Stimulated activated CD4-positive, alpha-beta T cell treated with anti-CD3 and anti-CD28 coated beads, TNF-alpha, amount 100 ng/mL, for 24 hours (primary cell): ENCODE data around the gene FBRS.
"Not testable (repeated sequence)": the region's sequence is repeated elsewhere in the genome, so short reads cannot be mapped to it uniquely, and the experiment has no call there.

ENCODE experiments used
- DNase-seq, 3 experiments: peaks; one replicate each; pipeline ENCODE4 v3.0.0-alpha.2; 2020; ENCODE audit warnings: low read depth in 3 of 3

The FBRS gene

DNA sequence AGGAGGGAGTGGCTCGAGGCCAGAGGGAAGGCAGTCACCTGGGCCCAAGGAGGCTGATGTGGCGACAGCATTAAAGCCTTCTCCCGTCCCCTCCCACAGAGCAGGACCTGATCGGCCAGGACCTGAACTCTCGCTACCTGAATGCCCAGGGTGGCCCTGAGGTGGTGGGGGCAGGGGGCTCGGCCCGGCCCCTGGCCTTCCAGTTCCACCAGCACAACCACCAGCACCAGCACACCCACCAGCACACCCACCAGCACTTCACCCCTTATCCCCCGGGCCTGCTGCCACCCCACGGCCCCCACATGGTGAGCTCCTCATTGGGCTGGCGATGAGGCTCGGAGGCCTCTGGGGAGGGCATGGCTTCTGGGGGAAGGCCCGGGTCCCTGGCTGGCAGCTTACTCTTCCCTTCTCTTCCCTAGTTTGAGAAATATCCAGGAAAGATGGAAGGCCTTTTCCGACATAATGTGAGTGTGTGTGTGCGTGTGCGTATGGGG lies 6.4 kb downstream of the FBRS start:
- no peak for DNase-seq

DNA sequence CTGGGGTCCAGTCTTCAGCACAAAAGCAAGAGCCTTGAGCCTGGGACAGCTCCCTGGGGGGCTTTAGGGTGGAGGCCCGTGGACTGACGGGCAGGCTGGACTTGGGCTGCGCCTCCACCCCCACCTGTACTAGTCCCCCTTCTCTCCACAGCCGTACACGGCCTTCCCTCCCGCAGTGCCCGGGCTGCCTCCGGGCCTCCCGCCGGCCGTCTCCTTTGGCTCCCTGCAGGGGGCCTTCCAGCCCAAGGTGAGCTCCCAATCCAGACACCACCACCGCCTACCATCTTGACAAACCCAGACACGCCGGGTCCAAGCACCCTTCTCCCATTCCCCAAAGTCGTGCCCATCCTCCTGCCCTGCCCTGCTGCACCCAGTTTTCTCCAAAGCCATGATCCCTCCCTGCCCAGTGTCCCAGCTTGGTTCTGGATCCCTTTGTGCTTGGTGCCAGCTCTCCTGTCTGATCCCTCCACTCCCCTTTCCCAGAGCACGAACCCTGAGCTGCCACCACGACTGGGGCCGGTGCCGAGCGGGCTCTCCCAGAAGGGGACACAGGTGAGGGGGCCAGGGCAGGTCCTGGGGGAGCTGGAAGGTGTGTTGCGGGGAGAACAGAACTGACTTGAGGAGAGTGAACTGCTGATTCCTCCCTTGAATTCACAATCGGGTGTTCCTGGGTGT lies 7.1 kb downstream of the FBRS start:
- DNase-seq = no peak

DNA sequence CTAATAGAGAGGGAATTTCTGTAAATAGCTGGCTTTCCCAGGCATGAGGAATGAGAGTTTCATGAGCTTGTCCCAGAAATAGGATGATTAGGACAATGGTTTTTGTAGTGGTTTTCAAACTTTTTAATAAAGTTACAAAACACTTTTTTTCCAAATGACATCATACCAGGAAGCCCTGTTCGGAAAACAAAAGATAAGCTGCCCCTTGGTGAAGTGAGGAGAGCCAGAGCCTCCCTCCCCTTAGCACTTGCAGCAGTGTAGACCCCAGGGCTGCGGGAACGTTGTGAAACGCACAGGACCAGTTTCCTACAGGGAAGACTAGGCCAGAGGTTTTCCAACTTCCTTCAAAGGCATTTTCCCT lies 7.6 kb downstream of the FBRS start:
- DNase-seq = no peak

GRCh38 chr16:30666681-30667080 lies 8.4 kb downstream of the FBRS start:
- no peak for DNase-seq

GRCh38 chr16:30667361-30667905 lies 9.2 kb downstream of the FBRS start:
- DNase-seq = no peak

- no peak for DNase-seq
Observed at GRCh38 chr16:30668393-30668792, 10.2 kb downstream of the FBRS start.

GRCh38 chr16:30669026-30669902 lies 11.0 kb downstream of the FBRS start:
- DNase-seq = no peak

DNA sequence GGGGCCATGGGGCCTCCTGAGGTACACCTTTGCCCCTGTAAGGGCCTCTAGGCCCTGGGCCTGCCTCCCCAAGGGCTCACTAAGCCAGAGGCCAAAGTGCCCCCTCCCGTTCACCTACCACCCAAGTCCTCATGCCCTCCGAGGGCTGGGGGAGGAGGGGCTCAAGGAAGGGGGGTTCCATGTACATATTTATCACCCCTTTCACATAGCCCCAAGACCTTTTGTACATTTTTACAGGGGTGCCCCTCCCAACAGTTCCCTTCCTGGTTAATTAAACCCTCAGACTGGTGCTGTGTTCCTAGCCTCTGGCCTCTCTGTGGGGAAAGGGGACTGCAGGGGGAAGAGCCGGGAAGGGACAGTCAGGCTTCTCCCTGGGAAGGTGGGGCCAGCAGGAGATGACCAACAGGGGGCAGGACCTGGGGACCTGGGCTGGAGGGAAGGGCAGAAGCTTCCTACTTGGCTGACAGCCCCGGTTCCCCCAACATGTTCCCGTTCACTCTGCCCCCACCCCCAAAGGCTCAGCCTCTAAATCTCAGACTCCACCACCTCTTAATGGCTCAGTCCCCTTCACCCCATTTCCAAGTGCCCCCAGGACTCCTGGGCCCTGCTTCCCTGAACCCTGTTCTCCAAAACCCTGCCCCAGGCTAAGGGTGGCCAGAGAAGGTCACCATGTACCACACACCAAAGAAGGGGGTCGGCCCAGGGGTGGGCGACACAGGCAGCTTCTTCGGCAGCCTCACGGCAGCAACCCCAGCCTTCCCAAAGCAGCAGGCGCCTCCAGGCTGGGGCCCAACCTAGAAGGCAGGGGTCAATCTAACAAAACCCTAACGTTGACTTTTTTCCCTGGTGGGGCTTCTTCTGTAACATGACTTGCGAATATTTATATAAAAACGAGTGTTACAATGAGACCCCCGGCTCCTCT lies 11.9 kb downstream of the FBRS start:
- DNase-seq = no peak

DNA sequence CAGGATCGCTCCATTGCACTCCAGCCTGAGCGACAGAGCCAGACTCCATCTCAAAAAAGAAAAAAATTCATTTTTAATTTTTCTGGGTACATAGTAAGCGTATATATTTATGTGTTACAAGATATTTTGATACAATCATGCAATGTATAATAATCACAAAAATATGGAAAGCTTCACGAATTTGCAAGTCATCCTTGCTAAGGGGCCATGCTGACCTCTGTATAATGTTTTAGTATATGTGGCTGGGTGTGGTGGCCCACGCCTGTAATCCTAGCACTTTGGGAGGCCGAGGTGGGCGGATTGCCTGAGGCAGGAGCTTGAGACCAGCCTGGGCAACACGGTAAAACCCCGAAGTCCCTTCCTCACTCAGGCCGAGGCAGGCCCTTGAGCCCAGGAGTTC lies 16.9 kb downstream of the FBRS start:
- no peak for DNase-seq

GRCh38 chr16:30677931-30678585 lies 19.8 kb downstream of the FBRS start:
- no peak for DNase-seq

GRCh38 chr16:30678586-30678970 lies 20.3 kb downstream of the FBRS start:
- DNase-seq = no peak

DNA sequence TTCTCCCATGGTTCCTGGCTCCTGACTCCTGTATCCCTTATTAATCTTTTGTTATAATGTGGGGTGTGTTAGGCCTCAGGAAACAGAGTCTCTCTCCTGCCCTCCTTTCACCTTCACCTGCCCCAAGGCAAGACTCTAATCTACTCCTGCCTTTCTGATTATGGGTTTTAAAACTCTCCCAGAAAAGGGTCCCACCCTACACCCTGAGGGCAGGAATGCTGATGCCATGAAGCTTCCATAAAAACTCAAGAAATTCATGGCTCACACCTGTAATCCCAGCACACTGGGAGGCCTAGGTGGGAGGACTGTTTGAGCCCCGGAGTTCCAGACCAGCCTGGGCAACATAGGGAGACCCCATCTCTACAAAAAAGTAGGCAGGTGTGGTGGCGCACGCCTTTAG lies 22.1 kb downstream of the FBRS start:
- DNase-seq = no peak

DNA sequence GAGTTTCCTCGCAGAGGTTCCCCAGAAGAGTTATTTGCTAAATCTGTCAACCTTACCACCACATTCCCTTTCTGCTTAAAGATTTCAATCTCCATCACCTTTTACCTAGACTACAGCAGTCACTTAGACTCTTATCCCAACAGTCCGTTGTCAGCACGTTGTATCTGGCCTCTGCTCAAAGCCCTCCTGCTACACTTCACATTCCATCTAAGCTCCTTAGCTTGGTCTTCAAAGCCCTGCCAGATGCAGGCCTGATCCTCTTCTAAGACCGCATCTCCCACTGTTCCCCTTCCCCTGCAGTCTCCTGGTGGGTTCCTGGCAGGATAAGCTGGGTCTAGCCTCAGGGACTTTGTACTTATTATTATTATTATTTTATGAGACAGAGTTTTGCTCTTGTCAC lies 30.5 kb downstream of the FBRS start:
- DNase-seq = no peak

DNA sequence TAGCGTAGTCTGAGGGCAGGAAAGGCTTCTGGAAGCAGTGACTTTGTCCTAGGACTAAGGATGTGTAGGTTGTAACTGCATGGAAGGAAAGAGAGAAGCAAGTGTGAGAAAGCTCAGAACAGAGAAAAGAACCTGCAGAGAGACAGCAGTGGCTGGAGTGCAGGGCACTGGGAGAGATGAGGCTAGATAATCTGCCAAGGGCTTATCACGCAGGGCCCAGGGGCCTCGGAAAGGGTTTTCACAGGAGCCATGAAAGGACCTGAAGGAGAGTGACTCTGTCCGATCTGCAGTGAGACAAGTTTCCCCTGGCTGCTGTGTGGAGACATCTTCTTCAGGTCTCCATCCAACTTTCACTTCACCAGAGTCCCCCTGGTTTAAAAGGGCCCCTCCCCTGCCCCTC lies 33.7 kb downstream of the FBRS start:
- no peak for DNase-seq

DNA sequence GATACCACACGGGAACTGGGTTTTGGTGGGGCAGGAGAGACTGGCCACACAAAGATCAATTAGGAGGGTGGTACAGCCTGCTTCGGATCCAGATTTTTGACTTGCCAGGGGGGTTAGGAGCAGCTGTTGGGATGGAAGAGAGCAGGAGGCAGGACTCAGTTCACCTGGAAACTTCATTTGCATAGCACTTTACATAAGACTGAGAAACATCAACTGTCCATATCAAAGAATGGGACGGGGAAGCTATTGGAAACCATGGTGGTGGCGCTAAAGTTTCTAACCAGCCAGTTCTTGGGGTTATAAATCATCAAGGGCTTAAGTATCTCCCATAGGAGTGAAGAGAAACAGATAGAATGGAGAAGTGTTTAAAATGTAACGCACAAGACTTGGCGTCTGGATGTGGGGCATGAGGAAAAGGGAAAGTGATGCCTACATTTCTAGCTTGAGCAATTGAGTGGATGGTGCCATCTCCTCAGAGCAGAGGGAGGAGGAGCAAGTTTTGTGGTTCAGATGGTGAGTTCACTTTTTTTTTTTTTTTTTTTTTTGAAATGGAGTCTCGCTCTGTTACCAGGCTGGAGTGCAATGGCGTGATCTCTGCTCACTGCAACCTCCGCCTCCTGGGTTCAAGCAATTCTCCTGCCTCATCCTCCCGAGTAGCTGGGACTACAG lies 34.3 kb downstream of the FBRS start:
- DNase-seq = no peak

DNA sequence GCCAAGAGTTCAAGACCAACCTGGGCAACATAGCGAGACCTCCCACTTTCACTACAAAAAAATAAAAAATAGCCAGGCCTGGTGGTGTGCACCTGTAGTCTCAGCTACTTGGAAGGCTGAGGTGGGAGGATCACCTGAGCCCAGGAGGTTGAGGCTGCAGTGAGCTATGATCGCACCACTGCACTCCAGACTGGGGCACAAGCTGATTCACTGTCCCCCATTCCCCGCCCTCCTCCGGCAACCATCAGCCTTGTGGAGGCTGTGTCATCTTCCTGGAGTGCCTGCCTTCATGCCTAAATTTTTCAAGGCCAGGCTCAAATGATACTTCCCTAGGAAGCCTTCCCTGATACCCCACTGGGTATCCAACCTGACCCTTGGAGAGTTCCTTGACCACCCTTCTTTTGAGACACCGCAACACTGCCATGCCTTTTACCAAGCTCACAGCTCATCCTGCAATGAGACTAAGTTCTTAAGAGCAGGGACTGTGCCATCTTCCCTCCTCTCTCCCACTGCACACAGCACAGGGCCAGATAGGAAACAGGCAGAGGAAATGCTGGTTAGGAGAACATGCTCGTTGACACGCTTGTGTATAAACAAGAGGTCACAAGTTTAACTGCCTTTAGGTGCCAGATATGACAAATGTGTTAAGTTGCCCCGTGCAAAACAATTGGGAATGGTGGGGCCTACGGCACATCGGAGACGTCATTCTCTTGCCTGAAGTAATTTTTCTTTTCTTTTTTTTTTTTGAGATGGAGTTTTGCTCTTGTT lies 36.9 kb downstream of the FBRS start:
- DNase-seq = no peak

GRCh38 chr16:30696646-30697045 lies 38.4 kb downstream of the FBRS start:
- not testable (repeated sequence) for DNase-seq

DNA sequence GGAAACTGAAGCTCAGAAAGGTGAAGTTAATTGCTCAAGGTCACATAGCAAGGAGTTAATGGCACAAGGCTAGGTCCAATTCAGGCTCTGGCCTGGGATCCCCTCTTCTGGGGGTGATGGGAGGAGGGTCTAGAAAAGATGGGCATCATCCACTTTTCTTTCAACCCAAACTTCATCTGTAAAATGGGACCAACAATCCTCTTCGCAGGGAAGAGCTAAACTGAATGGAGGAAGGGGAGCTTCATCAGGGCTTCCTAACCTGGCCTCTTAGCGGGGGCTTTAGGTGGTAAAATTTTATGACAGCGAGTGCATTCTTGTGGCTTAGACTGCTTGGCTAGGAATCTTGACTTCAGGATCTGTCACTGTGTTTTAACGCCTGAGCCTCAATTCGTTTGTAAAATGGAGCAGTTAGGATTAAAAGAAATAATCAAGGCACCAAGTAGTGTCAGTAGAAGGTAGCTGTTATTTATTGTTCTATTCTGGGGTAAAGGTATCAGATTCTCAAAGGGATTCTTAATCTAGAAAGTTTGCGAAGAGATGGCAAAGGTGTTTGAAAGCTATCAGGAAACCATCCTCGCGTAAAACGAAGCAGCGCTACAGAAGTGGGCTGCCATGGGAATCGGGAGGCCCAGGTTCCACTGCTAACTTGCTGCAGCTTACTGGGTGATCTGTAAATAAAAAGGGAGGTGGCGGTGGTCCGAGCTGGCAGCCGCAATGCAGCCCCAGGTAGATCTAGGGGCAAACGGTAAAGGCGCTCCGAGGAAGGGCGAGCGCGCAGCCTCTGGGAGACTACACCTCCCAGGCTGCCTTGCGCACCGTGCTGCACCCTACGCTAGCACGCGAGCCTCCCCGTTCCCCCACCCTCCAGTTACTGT lies 39.3 kb downstream of the FBRS start:
- no peak for DNase-seq
